HepG2 (cell line): ENCODE results near the gene GDF15.

Experiments
- CTCF ChIP-seq: sonication (generic); formaldehyde crosslinking; IDR thresholded peaks from 2 replicates; pipeline ENCODE4 v1.5.0; 2020; ENCODE audit warnings: mild to moderate bottlenecking, missing genetic modification reagents, moderate library complexity
- EZH2 ChIP-seq: conservative IDR thresholded peaks from 2 replicates; pipeline ENCODE4 v1.6.1; 2012; ENCODE audit warnings: mild to moderate bottlenecking, low read depth, low read length, moderate library complexity
- FOXK2 ChIP-seq: fragments of 450-650 bp; IDR thresholded peaks from 2 replicates; pipeline ENCODE4 v1.6.1; 2016
- GATAD2A ChIP-seq: IDR thresholded peaks from 2 replicates; pipeline ENCODE4 v1.6.1; 2016
- MAFK ChIP-seq, 2 experiments: IDR thresholded peaks in 1 of 2; conservative IDR thresholded peaks in 1 of 2; 2 replicates each; pipeline ENCODE4 v1.6.1; 2011; ENCODE audit warnings: improper control_type of control experiment in 2 of 2, low read length in 2 of 2
- MAX ChIP-seq: IDR thresholded peaks from 2 replicates; pipeline ENCODE4 v1.6.1; 2012; ENCODE audit warnings: inconsistent platforms
- MZF1 ChIP-seq: sonication (generic); formaldehyde crosslinking; IDR thresholded peaks from 2 replicates; pipeline ENCODE4 v1.8.1; 2023; ENCODE audit warnings: mild to moderate bottlenecking, missing genetic modification reagents, borderline replicate concordance
- NR3C1 ChIP-seq: sonication (generic); formaldehyde crosslinking; IDR thresholded peaks from 2 replicates; pipeline ENCODE4 v1.4.0; 2020; ENCODE audit warnings: missing genetic modification reagents
- POLR2A ChIP-seq, 2 experiments: IDR thresholded peaks; 2 replicates each; pipeline ENCODE4 v1.6.1; 2011; ENCODE audit warnings: low read depth in 2 of 2, low read length in 2 of 2, mild to moderate bottlenecking in 1 of 2, moderate library complexity in 1 of 2; ENCODE audit not compliant: insufficient read depth in 1 of 2
- RAD21 ChIP-seq: fragments of 450-650 bp; formaldehyde crosslinking; IDR thresholded peaks from 2 replicates; pipeline ENCODE4 v1.5.0; 2020; ENCODE audit warnings: mild to moderate bottlenecking
- RFX5 ChIP-seq: IDR thresholded peaks from 2 replicates; pipeline ENCODE4 v1.6.1; 2011; ENCODE audit warnings: low read depth, low read length, improper control_type of control experiment
- U2AF2 ChIP-seq: fragments of 200-400 bp; formaldehyde crosslinking; IDR thresholded peaks from 2 replicates; pipeline ENCODE4 v1.6.1; 2017; ENCODE audit warnings: low read depth, mild to moderate bottlenecking, low read length
- ZNF800 ChIP-seq: sonication (generic); formaldehyde crosslinking; IDR thresholded peaks from 2 replicates; pipeline ENCODE4 v1.4.0; 2020; ENCODE audit warnings: missing genetic modification reagents

GRCh38 chr19:18406749-18407148 lies 20.8 kb downstream of the GDF15 start:
- TF ChIP-seq RAD21 (CRISPR knock-in tag), result no peak
- no peak for TF ChIP-seq MAFK (conservative IDR thresholded peaks at IDR 0.05 in 1 of 2, IDR thresholded peaks at IDR 0.05 in 1 of 2; ENCODE audit: low read length in 2 of 2)
- TF ChIP-seq EZH2, result no peak
- no peak for TF ChIP-seq ZNF800
- no peak for TF ChIP-seq CTCF (CRISPR knock-in tag)
- TF ChIP-seq MAX, result no peak
- TF ChIP-seq GATAD2A, result no peak
- TF ChIP-seq RFX5, result no peak
- TF ChIP-seq POLR2A (IDR thresholded peaks at IDR 0.05; ENCODE audit: insufficient read depth in 1 of 2, low read depth in 2 of 2, low read length in 2 of 2), result no peak
- no peak for TF ChIP-seq NR3C1 (CRISPR knock-in tag)
- no peak for TF ChIP-seq FOXK2
- no peak for TF ChIP-seq MZF1 (CRISPR knock-in tag)
- TF ChIP-seq U2AF2, result no peak
